H9 (cell line): ENCODE measurements around the gene MAP6. TPM values are rescaled to one million over a fixed set of nuclear protein-coding genes. Genes with fewer than 3 reads are reported as not detected.

ENCODE experiments used
- DNase-seq: peaks from one replicate; pipeline ENCODE4 v3.0.0-alpha.2; 2017
- H2AFZ ChIP-seq: one replicate; pipeline ENCODE4 v1.6.1; 2013; ENCODE audit warnings: mild to moderate bottlenecking, low read length, control low read depth, moderate library complexity
- H2AK5ac ChIP-seq: 2 replicates; pipeline ENCODE4 v1.6.1; 2013; ENCODE audit warnings: low read length, control low read depth, mixed read lengths; ENCODE audit not compliant: insufficient read length
- H2BK120ac ChIP-seq: one replicate; pipeline ENCODE4 v1.6.1; 2013; ENCODE audit warnings: low read depth, mild to moderate bottlenecking, low read length, control low read depth, inconsistent platforms; ENCODE audit not compliant: poor library complexity, severe bottlenecking
- H2BK12ac ChIP-seq: 2 replicates; pipeline ENCODE4 v1.6.1; 2013; ENCODE audit warnings: low read length, control low read depth, mixed read lengths, low read depth; ENCODE audit not compliant: insufficient read length
- H2BK15ac ChIP-seq: 2 replicates; pipeline ENCODE4 v1.6.1; 2013; ENCODE audit warnings: low read depth, low read length, control low read depth
- H2BK20ac ChIP-seq: one replicate; pipeline ENCODE4 v1.6.1; 2013; ENCODE audit warnings: low read depth, mild to moderate bottlenecking, low read length, control low read depth, inconsistent platforms; ENCODE audit not compliant: poor library complexity, severe bottlenecking
- H2BK5ac ChIP-seq: 2 replicates; pipeline ENCODE4 v1.6.1; 2013; ENCODE audit warnings: low read length, control low read depth, mixed read lengths; ENCODE audit not compliant: insufficient read length
- H3K14ac ChIP-seq: 2 replicates; pipeline ENCODE4 v1.6.1; 2013; ENCODE audit warnings: low read length, control low read depth; ENCODE audit not compliant: insufficient read depth
- H3K18ac ChIP-seq: 2 replicates; pipeline ENCODE4 v1.6.1; 2013; ENCODE audit warnings: low read depth, mild to moderate bottlenecking, mixed read lengths, low read length, control low read depth; ENCODE audit not compliant: insufficient read length
- H3K23ac ChIP-seq: 2 replicates; pipeline ENCODE4 v1.6.1; 2013; ENCODE audit warnings: low read length, control low read depth, mixed read lengths, low read depth; ENCODE audit not compliant: insufficient read length
- H3K23me2 ChIP-seq: 2 replicates; pipeline ENCODE4 v1.6.1; 2013; ENCODE audit warnings: low read depth, mild to moderate bottlenecking, mixed read lengths, low read length, control low read depth; ENCODE audit not compliant: insufficient read length, poor library complexity, severe bottlenecking
- H3K27ac ChIP-seq: 2 replicates; pipeline ENCODE4 v1.5.1; 2013; ENCODE audit warnings: low read length, control low read depth, mixed read lengths, low read depth; ENCODE audit not compliant: insufficient read length
- H3K27me3 ChIP-seq: 2 replicates; pipeline ENCODE4 v1.6.1; 2013; ENCODE audit warnings: low read length, control low read depth, inconsistent platforms; ENCODE audit not compliant: insufficient read depth
- H3K4ac ChIP-seq: 2 replicates; pipeline ENCODE4 v1.6.1; 2013; ENCODE audit warnings: low read depth, mild to moderate bottlenecking, control low read depth, inconsistent platforms, low read length, moderate library complexity
- H3K4me1 ChIP-seq: 2 replicates; pipeline ENCODE4 v1.6.1; 2013; ENCODE audit warnings: low read length, control low read depth, inconsistent platforms; ENCODE audit not compliant: insufficient read depth
- H3K4me2 ChIP-seq: 2 replicates; pipeline ENCODE4 v1.6.1; 2013; ENCODE audit warnings: low read length, control low read depth, mixed read lengths; ENCODE audit not compliant: insufficient read length, insufficient read depth
- H3K56ac ChIP-seq: 2 replicates; pipeline ENCODE4 v1.6.1; 2013; ENCODE audit warnings: low read depth, mild to moderate bottlenecking, mixed read lengths, low read length, control low read depth; ENCODE audit not compliant: insufficient read length
- H3K79me1 ChIP-seq: 2 replicates; pipeline ENCODE4 v1.6.1; 2013; ENCODE audit warnings: low read depth, mild to moderate bottlenecking, moderate library complexity, low read length, control low read depth, inconsistent platforms; ENCODE audit not compliant: insufficient read depth, poor library complexity, severe bottlenecking
- H3K79me2 ChIP-seq: 2 replicates; pipeline ENCODE4 v1.6.1; 2013; ENCODE audit warnings: low read length, control low read depth, inconsistent platforms; ENCODE audit not compliant: insufficient read depth
- H3K9ac ChIP-seq: 2 replicates; pipeline ENCODE4 v1.6.1; 2013; ENCODE audit warnings: low read length, control low read depth, mixed read lengths; ENCODE audit not compliant: insufficient read length; ENCODE audit errors: extremely low read depth
- H3K9me3 ChIP-seq: one replicate; pipeline ENCODE4 v1.6.1; 2013; ENCODE audit warnings: low read depth, low read length, inconsistent platforms; ENCODE audit not compliant: control insufficient read depth
- H3T11ph ChIP-seq: one replicate; pipeline ENCODE4 v1.6.1; 2013; ENCODE audit warnings: mild to moderate bottlenecking, low read length, control low read depth, inconsistent platforms
- H4K20me1 ChIP-seq: one replicate; pipeline ENCODE4 v1.6.1; 2013; ENCODE audit not compliant: control insufficient read depth, insufficient read length, insufficient read depth
- H4K5ac ChIP-seq: 2 replicates; pipeline ENCODE4 v1.6.1; 2013; ENCODE audit warnings: low read depth, mild to moderate bottlenecking, mixed read lengths, low read length, control low read depth; ENCODE audit not compliant: insufficient read length
- H4K8ac ChIP-seq: replicated peaks from 2 replicates; pipeline ENCODE4 v1.6.1; 2013; ENCODE audit warnings: low read length, control low read depth, mixed read lengths, low read depth; ENCODE audit not compliant: insufficient read length
- H4K91ac ChIP-seq: 2 replicates; pipeline ENCODE4 v1.6.1; 2013; ENCODE audit warnings: low read depth, mild to moderate bottlenecking, moderate library complexity, mixed read lengths, low read length, control low read depth; ENCODE audit not compliant: insufficient read length
- H3K27ac Mint-ChIP-seq, 3 experiments: 2 replicates in 2 of 3; 3 replicates in 1 of 3; pipeline ENCODE4 v1.8.0; 2020 to 2021; ENCODE audit warnings: mixed read lengths in 3 of 3, mild to moderate bottlenecking in 1 of 3, moderate library complexity in 1 of 3
- H3K27me3 Mint-ChIP-seq: 2 replicates; pipeline ENCODE4 v1.8.0; 2021; ENCODE audit warnings: low read depth, mild to moderate bottlenecking, moderate library complexity, mixed read lengths
- H3K36me3 Mint-ChIP-seq, 3 experiments: 2 replicates in 2 of 3; 3 replicates in 1 of 3; pipeline ENCODE4 v1.8.0; 2020 to 2021; ENCODE audit warnings: low read depth in 3 of 3, mixed read lengths in 3 of 3; ENCODE audit not compliant: insufficient read depth in 1 of 3
- H3K4me1 Mint-ChIP-seq, 2 experiments: 2 replicates each; pipeline ENCODE4 v1.8.0; 2020; ENCODE audit warnings: mixed read lengths in 2 of 2
- H3K4me3 Mint-ChIP-seq, 2 experiments: 2 replicates in 1 of 2; 3 replicates in 1 of 2; pipeline ENCODE4 v1.8.0; 2020 to 2021; ENCODE audit warnings: mild to moderate bottlenecking in 2 of 2, mixed read lengths in 2 of 2, moderate library complexity in 1 of 2
- H3K9me3 Mint-ChIP-seq, 2 experiments: 2 replicates in 1 of 2; 3 replicates in 1 of 2; pipeline ENCODE4 v1.8.0; 2020; ENCODE audit warnings: mild to moderate bottlenecking in 2 of 2, mixed read lengths in 2 of 2, moderate library complexity in 1 of 2
- CTCF ChIP-seq: fragments of 200-600 bp; sonication (generic); conservative IDR thresholded peaks from 3 replicates; pipeline ENCODE4 v1.8.0; 2021; ENCODE audit warnings: antibody characterized with exemption, mild to moderate bottlenecking
- WGBS: extraction: QIAGEN DNeasy Blood & Tissue Kit; methylation state at CpG from one replicate; pipeline ENCODE4 v1.1.7; 2013; ENCODE audit warnings: missing lambda C conversion rate, low lambda C conversion rate, mixed read lengths; ENCODE audit not compliant: insufficient read length; ENCODE audit errors: extremely low coverage; 5-methylcytosine and 5-hydroxymethylcytosine counted together
- total RNA-seq: library from RNA; stranded (reverse); gene quantifications from 2 replicates; pipeline ENCODE4 v1.2.1, GENCODE V29; 2021

MAP6 gene
- total RNA-seq, 1 experiment from 2014 or later = 0.77 TPM

- Histone ChIP-seq H2AFZ (no peak overlapping the region), H3K23ac (no peak overlapping the region), H3K79me2 (no peaks in the 10 kb centered on the region), H2BK20ac (no peak overlapping the region), H2BK120ac (no peak overlapping the region), H3K27ac (no peak overlapping the region), H3K9ac (no peak overlapping the region), H3K18ac (no peak overlapping the region), H3K23me2 (no peaks in the 10 kb centered on the region), H2BK5ac (no peak overlapping the region), H4K8ac (no peak overlapping the region), H2BK15ac (no peak overlapping the region), H2AK5ac (no peak overlapping the region), H3K9me3 (no peaks in the 10 kb centered on the region), H3T11ph (no peak overlapping the region), H3K4ac (no peak overlapping the region), H3K14ac (no peak overlapping the region), H2BK12ac (no peak overlapping the region), H4K20me1 (no peaks in the 10 kb centered on the region), H4K5ac (no peak overlapping the region), H3K79me1 (no peaks in the 10 kb centered on the region), H3K4me1 (no peaks in the 10 kb centered on the region), H3K4me2 (no peak overlapping the region), H3K56ac (no peak overlapping the region), H3K27me3 (no peaks in the 10 kb centered on the region), H4K91ac (no peak overlapping the region)
- no peaks in the 10 kb centered on the region for H3K9me3 Mint-ChIP-seq
- no CpG with 5 or more reads among the region's 4 CpGs for WGBS
- H3K27ac Mint-ChIP-seq = no peak overlapping the region
- peaks cover 4% of the 10 kb centered on the region for H3K27me3 Mint-ChIP-seq
- TF ChIP-seq CTCF = no peak
- no peak for DNase-seq
- H3K4me1 Mint-ChIP-seq = peaks cover 10 to 16% of the 10 kb centered on the region in 2 experiments
- H3K4me3 Mint-ChIP-seq = no peak overlapping the region
- H3K36me3 Mint-ChIP-seq = no peaks in the 10 kb centered on the region
Observed at GRCh38 chr11:75541193-75542087, 127.4 kb downstream of the MAP6 start.
